GM19025 (cell line): ENCODE results near the gene MRPL12.

Experiments used
- ATAC-seq: cut with Tn5 transposase; IDR thresholded peaks from one replicate; pipeline ENCODE4 v1.9.1; 2021; ENCODE audit warnings: mild to moderate bottlenecking, low read depth, moderate library complexity; ENCODE audit not compliant: unreplicated experiment

MRPL12 gene

GRCh38 chr17:81700353-81701287, 2.5 kb upstream of the MRPL12 start:
- no peak for ATAC-seq

GRCh38 chr17:81701288-81702071, 1.7 kb upstream of the MRPL12 start:
- no peak for ATAC-seq

GRCh38 chr17:81703747-81704654, 834 bp downstream of the MRPL12 start:
- ATAC-seq, result no peak

GRCh38 chr17:81705518-81706231, 2.5 kb downstream of the MRPL12 start:
- no peak for ATAC-seq

DNA sequence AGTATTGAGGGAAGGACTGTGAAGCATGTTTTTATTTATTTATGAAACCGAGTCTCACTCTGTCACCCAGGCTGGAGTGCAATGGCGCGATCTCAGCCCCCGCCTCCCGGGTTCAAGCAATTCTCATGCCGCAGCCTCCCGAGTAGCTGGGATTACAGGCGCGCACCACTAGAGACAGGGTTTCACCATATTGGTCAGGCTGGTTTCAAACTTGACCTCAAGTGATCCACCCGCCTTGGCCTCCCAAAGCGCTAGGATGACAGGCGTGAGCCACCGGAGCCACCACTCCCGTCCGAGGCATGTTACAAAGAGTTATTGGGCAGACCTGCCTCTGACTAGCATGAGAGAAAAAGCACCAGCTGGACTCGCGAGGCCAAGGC, 3.1 kb downstream of the MRPL12 start:
- no peak for ATAC-seq

GRCh38 chr17:81706757-81707624, 3.8 kb downstream of the MRPL12 start:
- no peak for ATAC-seq

DNA sequence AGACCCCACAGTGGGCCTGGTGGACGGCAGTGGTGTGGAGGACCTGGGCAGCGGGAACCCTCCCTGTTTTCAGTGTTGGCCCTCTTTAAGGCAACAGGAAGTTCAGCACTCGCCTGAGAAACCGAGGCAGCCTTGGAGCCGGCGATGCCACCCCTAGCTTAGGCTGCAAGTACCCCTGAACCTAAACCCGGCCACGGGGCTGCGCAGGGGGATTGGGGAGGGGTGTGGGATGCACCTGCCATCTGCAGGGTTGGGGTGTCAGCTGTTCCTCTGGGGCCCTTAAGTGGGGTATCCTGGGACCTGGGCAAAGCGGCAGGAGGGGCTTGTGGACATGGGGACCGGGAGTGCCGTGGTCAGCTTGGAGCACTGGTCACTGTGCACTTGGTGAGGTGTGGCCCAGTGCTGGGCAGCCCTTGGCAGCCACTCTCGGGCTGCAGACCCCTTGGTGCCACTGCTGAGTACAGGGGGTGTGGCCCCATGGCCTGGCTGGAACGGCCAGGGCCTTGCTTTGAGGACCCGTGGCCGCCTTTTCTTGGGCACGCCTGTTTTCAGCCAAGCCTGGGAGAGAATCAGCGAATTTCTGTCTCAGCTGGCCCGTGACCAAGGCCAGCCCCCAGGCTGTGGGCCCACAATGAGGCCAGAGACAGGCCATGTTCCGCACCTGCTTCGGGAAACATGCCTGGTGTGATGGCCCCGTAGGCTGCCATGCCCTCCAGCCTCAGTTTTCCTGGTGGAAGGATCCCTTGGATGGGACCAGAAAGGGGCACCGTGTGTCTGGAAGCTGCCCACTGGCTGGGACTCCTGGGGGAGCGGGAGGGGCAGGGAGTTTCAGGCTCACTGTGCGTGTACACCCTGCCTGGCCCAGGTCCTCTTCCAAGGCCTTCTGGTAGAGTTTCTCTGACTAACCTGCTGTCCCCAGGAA, 4.8 kb downstream of the MRPL12 start:
- ATAC-seq, result no peak

DNA sequence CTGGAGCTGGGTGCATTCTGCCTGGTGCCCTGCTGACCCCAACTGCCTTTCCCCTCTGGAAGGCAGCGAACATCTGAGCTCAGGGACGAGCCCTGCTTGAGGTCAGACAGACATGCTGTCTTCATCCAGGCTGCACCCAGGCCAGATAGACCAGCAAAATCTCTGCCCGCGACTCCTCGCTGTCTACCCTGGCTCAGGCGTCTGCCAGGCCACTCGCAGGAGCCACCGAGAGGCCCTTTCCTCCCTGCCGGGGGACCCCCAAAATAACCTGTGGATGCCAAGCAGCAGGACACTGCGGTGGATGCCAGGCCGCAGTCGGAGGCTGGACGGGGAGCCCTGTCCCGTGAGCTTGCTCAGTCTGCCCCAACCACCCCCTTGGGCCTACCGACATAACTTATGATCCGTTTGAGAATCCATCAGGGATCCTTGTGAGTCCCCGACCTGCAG, 5.6 kb downstream of the MRPL12 start:
- ATAC-seq, result no peak

GRCh38 chr17:81710514-81711308, 7.5 kb downstream of the MRPL12 start:
- ATAC-seq, result no peak

- ATAC-seq, result peak; percentile 78
Measured at GRCh38 chr17:81711814-81712467, 8.8 kb downstream of the MRPL12 start, which contains the start of gene SLC25A10. Gene SLC25A10 (plus strand): TSS chr17:81712284. CDS start chr17:81712427, 143 bp downstream.

GRCh38 chr17:81712468-81713003, 9.4 kb downstream of the MRPL12 start:
- peak; percentile 19 for ATAC-seq

DNA sequence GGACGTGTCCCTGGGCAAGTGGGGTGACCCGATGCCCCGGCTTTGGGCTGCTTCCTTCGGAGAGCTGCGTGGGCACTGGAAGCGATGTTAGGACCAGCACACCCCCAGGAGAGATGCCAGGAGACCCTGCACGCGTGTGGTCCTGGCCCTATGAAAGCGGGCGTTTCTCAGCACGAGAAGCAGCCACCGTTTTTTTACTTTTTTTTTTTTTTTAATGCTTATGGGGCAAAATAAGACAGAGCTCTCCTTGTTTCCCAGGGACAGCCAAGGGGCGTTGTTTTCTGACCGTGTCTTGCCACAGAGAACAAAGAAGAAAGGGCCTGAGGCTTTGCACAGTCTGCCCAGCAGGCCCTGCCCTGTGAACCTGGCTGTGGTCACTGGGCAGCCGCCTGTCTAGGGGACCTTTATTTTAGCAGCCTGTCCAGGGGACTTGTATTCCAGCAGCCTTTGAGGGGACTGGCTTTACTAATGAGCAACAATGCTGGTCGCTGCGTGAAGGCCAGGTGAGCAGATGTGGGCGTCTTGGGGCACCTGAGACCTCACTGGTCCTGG, 9.9 kb downstream of the MRPL12 start:
- no peak for ATAC-seq

- no peak for ATAC-seq
Measured at GRCh38 chr17:81713556-81714411, 10.6 kb downstream of the MRPL12 start.

DNA sequence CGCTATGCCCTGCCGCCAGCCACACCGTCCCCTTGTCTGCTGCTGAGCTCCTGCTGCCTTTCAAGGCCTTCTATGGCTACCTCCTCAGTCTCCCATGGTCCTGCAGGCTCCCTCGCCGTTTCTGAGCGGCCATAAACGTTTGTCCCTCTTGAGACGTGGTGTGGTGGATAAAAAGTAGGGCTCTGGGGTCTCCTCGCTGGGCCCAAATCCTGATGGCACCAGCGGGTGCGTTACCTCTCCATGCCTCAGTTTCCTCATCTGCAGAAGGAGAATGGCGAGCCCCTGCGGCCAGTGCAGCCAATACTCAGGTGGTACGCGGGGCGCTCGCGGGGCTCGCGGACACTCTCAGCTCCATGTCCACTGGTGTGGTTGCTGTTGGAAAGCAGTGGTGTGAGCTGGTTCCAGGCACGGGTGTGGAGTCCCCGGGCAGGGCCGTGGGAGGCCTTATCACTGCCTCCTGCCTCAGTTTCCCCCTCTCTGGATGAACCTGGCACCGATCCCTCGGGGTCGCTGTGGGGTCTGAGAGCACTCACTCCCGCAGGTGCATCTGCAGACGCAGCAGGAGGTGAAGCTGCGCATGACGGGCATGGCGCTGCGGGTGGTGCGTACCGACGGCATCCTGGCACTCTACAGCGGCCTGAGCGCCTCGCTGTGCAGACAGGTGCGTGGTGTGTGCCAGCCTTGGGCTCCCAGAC, 11.4 kb downstream of the MRPL12 start:
- no peak for ATAC-seq
